HG02970 (cell line): ENCODE measurements around the gene SCAANT1.

ENCODE experiments used
- ATAC-seq: cut with Tn5 transposase; IDR thresholded peaks from one replicate; pipeline ENCODE4 v1.9.1; 2021; ENCODE audit warnings: mild to moderate bottlenecking, moderate library complexity, moderate number of reproducible peaks; ENCODE audit not compliant: unreplicated experiment, low FRiP score

SCAANT1 gene

GRCh38 chr3:63864965-63865327 lies 47.2 kb downstream of the SCAANT1 start:
- no peak for ATAC-seq

GRCh38 chr3:63864008-63864964 lies 47.9 kb downstream of the SCAANT1 start:
- ATAC-seq: peak; percentile 43

- peak; percentile 81 for ATAC-seq
Measured at GRCh38 chr3:63863150-63864007, 48.8 kb downstream of the SCAANT1 start, which contains the start of the genes ATXN7 and THOC7. ATXN7 (plus strand) TSS chr3:63863867; CDS start chr3:63912599, 48,732 bp downstream. THOC7 (minus strand) TSS chr3:63863805; CDS start chr3:63863790, 15 bp downstream.

GRCh38 chr3:63862804-63863149 lies 49.4 kb downstream of the SCAANT1 start:
- ATAC-seq: no peak
